Endometrium (tissue), 2 donors: ENCODE measurements around the gene RPH3AL.
"Not testable (repeated sequence)": the region's sequence is repeated elsewhere in the genome, so short reads cannot be mapped to it uniquely, and the experiment has no call there.

Source experiments
- FAIRE-seq: peaks from 2 replicates; lab custom pipeline; 2012; peaks lifted over from hg19 to GRCh38; lab: Jason Lieb, UNC
- donor health status: control.
- donor health status: control.

The RPH3AL gene

DNA sequence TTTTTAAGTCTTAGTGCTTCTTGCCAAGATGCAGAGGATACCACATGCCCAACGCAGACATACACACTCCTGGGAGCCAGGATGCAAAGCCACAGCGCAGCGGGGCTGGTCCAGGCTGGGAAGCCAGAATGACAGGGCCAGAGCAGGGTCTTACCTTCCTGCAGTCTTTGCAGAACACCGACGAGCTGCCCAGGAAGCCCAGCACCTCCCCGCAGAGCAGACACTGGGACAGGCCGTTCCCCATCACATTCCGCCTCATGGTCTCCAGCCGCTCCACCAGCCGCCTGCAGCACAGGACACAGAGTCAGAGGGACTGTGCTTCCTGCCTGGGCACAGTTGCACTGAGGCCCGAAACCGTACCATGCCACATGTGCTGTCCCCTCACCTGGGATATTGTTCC lies 33.3 kb downstream of the RPH3AL start:
- no peak for FAIRE-seq

DNA sequence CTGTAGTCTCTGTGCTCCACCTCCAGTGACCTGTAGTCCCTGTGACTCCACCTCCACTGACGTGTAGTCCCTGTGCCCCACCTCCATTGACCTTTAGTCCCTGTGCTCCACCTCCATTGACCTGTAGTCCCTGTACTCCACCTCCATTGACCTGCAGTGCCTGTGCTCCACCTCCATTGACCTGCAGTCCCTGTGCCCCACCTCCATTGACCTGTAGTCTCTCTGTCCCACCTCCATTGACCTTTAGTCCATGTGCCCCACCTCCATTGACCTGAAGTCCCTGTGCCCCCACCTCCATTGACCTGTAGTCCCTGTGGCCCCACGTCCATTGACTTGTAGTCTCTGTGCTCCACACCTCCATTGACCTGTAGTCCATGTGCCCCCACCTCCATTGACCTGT lies 35.5 kb downstream of the RPH3AL start:
- not testable (repeated sequence) for FAIRE-seq

DNA sequence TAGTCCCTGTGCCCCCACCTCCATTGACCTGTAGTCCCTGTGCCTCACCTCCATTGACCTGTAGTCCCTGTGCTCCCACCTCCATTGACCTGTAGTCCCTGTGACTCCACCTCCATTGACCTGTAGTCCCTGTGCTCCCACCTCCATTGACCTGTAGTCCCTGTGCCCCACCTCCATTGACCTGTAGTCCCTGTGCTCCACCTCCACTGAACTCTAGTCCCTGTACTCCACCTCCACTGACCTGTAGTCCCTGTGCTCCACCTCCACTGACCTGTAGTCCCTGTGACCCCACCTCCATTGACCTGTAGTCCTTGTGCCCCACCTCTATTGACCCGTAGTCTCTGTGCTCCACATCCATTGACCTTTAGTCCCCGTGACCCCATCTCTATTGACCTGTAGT lies 37.2 kb downstream of the RPH3AL start:
- FAIRE-seq = peak; percentile 97

DNA sequence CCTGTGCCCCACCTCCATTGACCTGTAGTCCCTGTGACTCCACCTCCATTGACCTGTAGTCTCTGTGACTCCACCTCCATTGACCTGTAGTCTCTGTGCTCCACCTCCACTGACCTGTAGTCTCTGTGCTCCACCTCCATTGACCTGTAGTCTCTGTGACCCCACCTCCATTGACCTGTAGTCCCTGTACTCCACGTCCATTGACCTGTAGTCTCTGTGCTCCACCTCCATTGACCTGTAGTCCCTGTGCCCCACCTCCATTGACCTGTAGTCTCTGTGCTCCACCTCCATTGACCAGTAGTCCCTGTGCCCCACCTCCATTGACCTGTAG lies 38.0 kb downstream of the RPH3AL start:
- peak; percentile 82 for FAIRE-seq

DNA sequence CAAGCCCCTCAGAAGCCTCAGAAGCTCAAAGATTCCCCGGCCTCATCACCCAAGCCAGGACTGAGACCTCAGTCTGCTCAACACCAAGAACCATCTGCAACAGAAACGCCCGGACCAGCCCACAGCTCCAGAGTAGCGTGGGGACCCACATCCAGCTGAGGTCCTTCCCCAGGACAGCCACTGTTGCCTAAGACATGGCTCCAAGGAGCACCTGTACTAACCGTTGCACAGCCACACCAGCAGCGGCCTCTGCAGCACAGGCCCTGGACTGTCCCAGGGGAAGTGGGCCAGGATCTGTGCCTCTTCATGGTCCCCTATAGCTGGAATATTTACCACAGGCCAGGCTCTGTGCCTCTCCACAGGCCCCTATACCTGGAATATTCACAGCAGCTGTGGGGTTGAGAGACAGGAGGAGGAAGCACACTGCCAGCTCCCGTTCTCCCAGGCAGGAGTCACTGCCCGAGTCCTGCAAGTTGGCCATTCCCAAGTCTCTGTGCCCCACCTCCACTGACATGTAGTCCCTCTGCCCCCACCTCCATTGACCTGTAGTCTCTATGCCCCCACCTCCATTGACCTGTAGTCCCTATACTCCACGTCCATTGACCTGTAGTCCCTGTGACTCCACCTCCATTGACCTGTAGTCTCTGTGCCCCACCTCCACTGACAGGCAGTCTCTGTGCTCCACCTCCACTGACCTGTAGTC lies 38.5 kb downstream of the RPH3AL start:
- FAIRE-seq = no peak

DNA sequence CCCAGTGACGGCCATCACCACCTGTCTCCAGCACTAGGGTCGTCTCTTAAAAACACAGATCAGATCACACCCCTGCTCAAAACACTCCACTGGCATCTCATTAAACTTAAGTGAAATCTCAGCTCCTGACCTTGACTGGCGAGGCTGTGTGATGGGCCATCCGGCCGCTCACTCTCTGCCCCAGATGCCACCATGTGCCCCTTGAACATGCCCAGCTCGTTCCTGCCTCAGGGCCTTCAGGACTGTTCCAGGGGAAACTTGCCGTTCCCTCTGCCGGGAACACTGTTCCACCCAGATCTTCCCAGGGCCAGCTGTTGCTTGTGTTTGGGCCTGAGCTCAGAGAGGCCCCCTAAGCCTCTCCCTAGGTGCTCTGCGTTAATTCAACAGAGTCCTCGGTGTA lies 39.4 kb downstream of the RPH3AL start:
- FAIRE-seq = no peak

DNA sequence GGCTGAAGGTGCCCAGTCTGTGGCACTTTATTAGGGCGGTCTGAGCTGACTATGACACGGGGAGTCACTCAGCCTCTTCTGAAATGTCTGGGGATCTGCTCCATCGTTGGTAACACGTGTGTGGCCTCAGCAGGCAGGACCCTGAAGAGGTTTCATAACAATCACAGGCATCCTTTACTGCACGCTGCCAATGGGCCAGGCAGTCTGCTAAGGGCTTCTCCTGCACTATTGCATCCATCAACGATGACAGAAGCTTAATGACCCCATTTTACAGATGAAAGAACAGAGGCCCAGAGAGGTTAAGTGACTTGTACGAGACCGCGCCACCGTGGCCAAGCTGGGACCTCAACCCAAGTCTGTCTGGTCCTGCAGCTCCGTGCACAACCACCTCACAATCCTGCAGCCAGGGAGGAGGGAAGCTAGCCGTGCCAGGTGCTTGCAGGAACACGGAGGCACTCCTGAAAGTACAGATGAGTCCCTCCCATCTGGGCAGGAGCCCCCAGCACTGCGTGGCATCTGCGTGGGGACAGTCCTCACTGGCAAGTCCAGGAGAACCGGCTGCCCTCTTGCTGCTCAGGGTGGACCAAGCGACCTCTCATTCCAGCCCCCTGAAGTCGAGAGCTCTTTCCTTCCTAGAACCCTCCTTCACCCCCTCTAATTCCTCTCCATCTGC lies 40.0 kb downstream of the RPH3AL start:
- FAIRE-seq = no peak

DNA sequence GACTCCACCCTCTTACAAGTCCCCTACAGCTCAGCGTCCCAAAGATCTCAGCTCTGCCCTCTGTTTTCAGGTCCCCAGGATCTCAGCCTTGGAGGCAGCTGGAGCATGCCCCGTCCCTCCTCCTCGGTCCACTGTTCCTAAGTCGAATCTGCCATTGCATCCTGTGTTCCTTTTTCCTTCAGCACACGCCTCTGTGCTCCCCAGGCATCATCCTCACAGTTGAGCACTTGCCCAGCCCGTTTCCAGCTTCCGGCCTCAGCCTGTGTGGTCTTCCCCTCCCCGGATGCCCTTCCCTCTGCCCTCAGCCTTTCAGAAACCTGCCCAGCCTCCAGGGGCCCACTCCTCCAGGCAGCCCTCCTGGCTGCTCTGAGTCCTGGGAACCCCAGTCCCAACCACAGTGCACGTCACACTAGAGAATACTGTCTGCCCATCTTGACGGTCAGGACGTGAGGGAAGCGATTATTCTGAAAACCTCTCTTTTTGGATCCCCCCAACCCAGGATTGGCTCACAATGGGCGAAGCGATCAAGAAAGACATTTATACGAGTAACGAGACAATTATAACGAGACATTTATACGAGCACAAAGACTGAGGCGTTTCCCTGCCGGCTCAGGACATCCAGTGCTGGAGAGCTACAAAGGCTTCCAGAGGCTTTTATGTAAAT lies 41.4 kb downstream of the RPH3AL start:
- FAIRE-seq = no peak

DNA sequence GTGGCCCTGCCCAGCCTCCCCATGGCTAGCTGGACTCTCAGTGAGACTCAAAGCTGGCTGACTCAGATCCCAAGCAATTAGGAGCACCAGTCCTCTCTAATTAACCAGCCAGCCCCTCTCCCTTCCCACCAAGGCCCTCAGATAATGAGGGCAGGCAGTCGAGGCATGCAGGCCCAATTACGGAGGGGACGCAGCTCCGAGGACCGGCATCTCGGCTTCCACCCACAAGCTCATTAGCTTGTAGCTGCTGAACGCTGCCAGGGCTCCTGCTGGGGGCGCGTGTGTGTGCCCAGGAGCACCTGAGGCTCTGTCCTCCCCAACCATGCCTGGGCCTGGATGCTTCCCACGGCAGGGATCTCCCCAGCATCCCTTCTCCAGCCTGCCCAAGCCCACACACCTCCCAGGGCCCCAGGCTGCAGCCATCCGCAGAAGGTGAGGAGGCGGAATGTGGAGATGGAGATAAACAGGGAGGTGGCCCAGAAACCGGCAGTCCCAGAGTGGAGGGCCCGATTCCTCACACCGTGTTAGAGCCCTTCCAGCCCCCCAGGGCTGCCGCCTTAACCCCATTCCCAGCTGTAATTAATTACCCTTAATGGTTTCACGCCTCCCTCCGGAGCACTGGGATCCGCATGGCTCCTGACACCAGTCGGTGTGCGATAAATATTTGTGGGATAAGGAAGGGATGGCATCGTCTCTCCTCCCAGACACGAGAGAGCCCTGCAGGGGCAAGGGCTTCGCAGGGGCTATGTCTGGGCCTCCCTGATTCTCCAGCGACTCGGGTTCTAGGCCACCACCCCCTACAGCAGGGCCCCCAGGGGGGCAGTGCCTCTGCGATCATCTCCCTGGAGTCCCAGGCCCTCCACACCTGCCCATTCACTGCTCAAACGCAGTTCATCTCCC lies 42.2 kb downstream of the RPH3AL start:
- FAIRE-seq = no peak

DNA sequence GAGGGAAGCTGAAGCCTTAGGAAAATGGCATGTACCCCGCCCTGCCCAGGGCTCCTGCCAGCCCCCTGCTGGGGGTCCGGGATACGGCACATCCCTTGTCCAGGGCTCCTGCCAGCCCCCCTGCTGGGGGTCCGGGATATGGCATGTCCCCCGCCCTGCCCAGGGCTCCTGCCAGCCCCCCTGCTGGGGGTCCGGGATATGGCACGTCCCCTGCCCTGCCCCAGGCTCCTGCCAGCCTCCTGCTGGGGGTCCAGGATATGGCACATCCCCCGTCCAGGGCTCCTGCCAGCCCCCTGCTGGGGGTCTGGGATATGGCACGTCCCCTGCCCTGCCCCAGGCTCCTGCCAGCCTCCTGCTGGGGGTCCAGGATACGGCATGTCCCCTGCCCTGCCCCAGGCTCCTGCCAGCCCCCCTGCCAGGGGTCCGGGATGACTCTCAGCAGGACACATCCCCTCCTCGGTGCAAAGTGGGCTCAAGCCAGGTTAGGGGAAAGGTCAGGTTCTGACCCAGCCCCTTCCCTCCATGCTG lies 43.2 kb downstream of the RPH3AL start:
- no peak for FAIRE-seq

DNA sequence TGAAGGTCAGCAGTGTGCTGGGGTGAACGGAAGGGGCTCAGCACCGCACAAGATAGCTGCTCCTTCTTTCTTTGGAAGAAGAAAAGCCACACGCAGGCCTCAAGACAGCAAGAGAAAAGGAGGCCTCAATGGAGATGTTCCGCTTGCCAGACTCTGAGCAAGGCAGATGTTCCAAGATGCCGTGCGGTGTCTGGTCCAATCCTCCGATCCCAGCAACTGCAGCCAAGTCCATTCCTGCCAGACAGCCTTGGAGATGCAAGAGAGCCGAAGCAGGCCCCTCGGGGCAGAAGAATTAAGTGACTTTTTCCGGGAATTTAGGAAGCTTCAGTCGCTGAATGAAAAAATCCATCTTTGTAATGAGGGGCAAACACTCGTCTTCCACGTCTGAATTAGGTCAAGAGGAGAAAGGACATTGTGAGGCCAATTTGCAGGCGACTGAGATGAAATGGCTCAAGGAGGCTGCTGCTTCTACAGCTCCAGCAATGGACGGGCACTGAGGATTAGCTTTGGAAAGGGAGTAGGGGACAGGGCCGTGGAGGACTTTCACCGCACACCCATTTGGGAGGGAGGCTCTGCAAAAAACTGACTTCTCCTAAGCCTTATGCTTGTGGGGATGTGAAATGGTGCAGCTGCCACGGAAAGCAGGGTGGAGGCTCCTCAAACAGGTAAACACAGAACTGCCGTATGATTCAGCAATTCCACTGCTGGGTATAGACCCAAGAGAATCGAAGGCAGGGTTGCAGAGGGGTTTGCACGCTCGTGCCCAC lies 44.7 kb downstream of the RPH3AL start:
- no peak for FAIRE-seq

DNA sequence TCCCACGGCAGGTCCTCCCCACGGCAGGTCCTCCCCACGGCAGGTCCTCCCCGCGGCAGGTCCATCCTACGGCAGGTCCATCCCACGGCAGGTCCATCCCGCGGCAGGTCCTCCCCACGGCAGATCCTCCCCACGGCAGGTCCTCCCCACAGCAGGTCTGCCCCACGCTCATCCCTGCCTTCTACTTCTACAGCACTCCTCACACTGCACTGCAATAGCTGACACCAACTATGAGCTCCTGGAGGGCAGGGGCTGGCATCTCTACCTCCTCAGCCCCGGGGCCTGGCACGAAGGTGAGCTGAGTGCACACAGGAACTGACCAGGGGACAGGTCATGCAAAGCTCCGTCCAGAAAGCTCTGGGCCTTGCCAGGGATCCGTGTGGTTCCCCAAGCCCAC lies 45.3 kb downstream of the RPH3AL start:
- FAIRE-seq = no peak

DNA sequence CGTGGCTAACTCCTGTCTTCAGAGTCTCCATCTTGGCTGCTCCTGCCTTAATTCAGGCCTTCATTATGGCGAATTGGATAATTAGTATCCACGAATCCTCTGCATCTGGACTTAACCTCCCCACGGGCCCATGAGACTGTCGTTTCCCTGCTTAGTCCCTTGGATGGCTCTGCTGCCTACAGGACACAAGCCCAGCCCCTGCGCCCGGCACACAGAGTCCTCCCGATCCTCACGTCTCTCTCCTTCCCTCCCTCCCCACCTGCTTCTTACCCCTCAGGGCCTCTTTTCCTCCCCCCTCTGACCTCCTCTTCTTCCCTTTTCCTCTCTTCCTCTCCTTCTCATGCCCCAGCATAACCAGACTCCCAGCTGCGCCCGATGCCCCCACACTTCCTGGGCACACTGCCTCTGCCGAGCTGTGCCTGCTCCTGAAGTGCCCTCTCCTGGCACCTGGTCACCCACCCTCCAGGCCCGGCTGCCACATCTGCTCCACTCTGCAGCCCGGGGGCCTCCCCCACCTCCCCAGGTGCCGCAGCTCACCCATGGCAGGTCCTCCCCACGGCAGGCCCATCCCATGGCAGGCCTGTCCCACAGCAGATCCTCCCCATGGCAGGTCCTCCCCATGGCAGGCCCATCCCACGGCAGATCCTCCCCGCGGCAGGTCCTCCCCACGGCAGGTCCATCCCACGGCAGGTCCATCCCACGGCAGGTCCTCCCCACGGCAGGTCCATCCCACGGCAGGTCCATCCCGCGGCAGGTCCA lies 45.9 kb downstream of the RPH3AL start:
- FAIRE-seq = no peak

DNA sequence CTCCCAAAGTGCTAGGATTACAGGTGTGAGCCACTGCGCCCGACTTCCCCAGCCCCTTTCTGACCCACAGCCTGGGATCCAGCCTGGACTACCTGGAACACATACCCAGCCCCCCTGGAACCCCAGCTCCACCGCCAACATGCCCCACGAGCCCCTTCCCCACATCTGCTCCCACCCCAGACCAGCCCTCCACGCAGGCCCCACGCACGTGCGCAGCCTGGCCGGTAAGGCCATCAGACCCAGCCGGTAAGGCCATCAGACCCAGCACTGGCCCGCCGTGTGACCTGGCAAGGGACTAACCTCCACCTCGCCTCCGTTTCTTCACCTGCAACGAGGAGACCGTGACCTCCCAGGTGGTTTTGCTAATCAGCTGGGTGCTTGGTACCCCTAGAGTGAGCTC lies 46.5 kb downstream of the RPH3AL start:
- FAIRE-seq = no peak

DNA sequence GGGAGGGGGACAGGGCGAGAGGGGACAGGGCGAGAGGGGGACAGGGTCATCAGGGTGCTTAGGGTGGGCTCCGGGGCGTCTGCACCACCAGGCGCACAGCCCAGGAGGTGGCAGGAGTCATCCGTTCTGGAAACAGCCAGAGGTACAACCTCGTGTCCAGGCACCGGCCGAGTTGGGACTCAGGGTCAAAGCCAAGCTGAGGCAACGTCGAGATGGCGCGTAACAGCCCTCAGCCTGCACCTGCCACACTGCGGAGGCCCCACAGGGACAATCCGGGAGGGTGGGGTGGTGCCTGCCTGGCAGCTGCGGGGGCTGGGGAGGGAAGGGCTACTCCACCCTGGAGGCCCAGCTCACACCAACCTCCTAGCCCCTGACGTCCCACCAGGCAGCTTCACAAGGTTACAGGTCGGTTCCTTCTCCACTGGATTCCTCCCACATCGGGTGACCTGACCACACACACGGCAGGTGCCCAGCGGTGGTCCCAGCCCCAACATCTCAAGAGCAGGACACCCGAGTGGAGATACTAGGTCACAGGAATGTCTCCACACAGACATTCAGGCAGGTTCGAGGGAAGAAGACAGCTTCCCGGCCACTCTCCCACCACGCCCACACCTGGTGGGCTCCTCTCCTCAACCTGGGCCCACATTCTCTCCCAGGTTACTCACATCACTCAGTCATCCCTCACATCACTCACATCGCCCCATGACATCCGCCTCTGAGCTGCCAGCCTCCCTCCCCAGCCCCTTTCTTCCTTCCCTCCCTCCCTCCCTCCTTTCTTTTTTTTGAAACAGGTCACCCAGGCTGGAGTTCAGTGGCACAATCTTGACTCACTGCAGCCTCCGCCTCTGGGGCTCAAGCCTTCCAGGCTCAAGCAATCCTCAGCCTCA lies 47.3 kb downstream of the RPH3AL start:
- no peak for FAIRE-seq

DNA sequence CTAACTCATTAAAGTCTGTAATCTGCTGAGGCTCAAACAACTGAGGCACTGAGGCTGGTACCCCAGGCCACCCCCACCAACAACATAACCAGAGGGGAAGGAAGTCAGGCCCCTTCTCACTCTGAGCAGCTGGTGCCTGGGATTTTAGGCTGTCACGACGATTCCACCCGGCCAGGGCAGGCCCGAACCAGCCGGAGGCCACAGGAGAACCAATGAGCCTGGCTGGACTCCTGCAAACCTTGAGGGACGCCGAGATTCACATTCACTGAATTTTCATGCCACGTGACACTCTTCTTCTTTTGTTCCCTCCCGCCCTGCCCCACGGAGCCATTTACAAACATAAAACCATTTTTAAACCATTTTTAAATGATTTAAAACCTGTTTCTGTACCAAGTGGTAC lies 48.1 kb downstream of the RPH3AL start:
- FAIRE-seq = no peak

DNA sequence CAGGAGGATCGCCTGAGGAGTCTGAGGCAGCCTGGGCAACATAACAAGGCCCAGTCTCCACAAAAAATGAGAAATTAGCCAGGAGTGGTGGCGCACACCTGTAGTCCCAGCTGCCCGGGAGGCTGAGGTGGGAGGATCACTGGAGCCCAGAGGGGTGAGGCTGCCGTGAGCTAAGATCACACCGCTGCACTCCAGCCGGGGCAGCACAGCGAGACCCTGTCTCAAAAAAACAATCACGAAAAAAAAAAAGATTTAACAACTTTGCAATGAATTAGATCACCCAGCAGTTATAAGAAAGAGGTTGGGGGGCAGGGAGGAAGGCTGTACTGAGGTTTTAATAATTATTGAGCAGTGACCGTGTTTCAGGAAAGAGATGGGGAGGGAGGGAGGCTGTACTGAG lies 49.4 kb downstream of the RPH3AL start:
- no peak for FAIRE-seq

DNA sequence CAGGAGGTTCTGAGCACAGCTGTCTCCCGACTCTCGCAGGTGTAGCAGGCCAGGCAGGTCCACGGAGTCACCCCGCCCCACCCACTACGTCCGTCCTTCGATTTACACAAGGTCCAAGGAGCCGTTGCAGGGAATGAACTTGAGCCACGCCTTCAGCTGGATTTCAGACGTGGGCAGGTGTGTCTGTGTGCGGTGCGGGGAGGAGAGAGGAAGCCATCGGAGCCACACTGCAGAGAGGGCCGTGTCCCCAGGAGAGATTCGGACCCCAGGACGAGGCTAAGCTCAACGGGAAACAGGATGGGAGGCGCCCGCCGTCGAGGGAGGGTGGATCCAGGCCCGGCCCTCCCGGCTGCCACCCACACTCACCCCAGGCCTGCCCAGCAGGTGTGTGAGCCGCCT lies 50.3 kb downstream of the RPH3AL start:
- FAIRE-seq = no peak

DNA sequence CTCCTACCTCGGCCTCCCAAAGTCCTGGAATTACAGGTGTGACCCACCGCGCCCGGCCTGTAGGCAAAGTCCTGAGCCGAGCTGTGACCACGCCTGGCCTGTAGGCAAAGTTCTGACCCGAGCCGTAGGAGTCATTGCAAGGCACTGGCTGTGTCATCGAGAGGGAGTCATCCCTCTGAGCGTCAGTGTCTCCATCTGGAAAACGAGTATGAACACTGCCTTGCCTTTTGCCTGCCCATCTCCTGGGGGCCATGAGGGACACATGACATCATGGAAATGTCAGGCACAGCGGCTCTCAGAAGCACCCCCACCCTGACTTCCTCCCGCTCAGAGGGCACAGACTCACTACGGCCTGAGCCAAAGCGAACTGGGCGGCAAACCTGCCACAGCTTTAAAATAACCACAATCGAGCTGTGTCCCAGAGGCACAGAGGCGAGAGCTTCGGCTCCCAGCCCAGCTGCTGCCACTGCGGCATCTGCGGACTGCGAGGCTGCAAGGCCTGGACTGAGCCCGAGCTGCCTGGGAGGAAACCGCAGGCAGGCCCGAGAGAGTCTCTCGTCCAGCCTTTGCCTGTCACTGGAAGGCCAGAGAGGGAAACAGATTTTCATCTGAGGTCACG lies 50.8 kb downstream of the RPH3AL start:
- no peak for FAIRE-seq
